Esophagus squamous epithelium (tissue), 5 donors: ENCODE results near the gene MCRS1. TPM values are rescaled to one million over a fixed set of nuclear protein-coding genes. Genes with fewer than 3 reads are reported as not detected.

Source experiments
- DNase-seq: peaks from one replicate; lab custom pipeline; 2025; lab: John Stamatoyannopoulos, UW
- H3K27ac ChIP-seq, 4 donors: fragments of 200-600 bp; sonication (generic); one replicate each; pipeline ENCODE4 v1.5.1; 2016 to 2019; ENCODE audit warnings: mild to moderate bottlenecking in 1 of 4
- H3K27me3 ChIP-seq, 4 donors: fragments of 200-600 bp; sonication (generic); 1 replicate in 3 of 4; 2 replicates in 1 of 4; pipeline versions ENCODE4 v1.5.1 to v1.6.0; 2017 to 2021; ENCODE audit warnings: antibody characterized with exemption in 1 of 4
- H3K36me3 ChIP-seq, 3 donors: fragments of 200-600 bp; sonication (generic); one replicate each; pipeline ENCODE4 v1.5.1; 2016 to 2019
- H3K4me1 ChIP-seq, 3 donors: fragments of 200-600 bp; sonication (generic); one replicate each; pipeline ENCODE4 v1.5.1; 2017 to 2019
- H3K4me3 ChIP-seq, 4 donors: fragments of 200-600 bp; sonication (generic); 1 replicate in 3 of 4; 2 replicates in 1 of 4; pipeline ENCODE4 v1.5.1; 2016 to 2019; ENCODE audit warnings: mild to moderate bottlenecking in 2 of 4, moderate library complexity in 1 of 4
- H3K9me3 ChIP-seq, 3 donors: fragments of 200-600 bp; sonication (generic); one replicate each; pipeline ENCODE4 v1.5.1; 2016 to 2019
- CTCF ChIP-seq, 6 experiments: fragments of 450-650 bp in 4 of 6; fragments of 200-600 bp in 2 of 6; sonication (generic) in 2 of 6; IDR thresholded peaks; one replicate each; pipeline ENCODE4 v1.5.1; 2016 to 2019; ENCODE audit warnings: antibody characterized with exemption in 6 of 6, mild to moderate bottlenecking in 4 of 6, moderate library complexity in 4 of 6
- POLR2A ChIP-seq, 4 donors: fragments of 450-650 bp; IDR thresholded peaks; one replicate each; pipeline ENCODE4 v1.6.1; 2017; ENCODE audit warnings: antibody characterized with exemption in 4 of 4, mild to moderate bottlenecking in 4 of 4, moderate library complexity in 3 of 4
- WGBS, 2 donors: methylation state at CpG; one replicate each; pipeline ENCODE4 v1.1.5; 2018; 5-methylcytosine and 5-hydroxymethylcytosine counted together
- intact Hi-C: fragments of 100-400 bp; cut with DNase I; formaldehyde crosslinking; loops from one replicate; pipeline ENCODE4 v1.15.0; 2022
- total RNA-seq, 4 donors: library from RNA; depleted of rRNA; stranded (reverse); fragments of >200 nt; gene quantifications; one replicate each; pipeline ENCODE4 v1.1.0, GENCODE V29; 2016
- donor health status: DM: yes; HTN: yes; CAD: no.

Gene MCRS1
- total RNA-seq, 4 donors from 2014 or later, result 38.8 to 54.2 (median 45.0) TPM

GRCh38 chr12:49548481-49548821, 19.5 kb downstream of the MCRS1 start:
- intact Hi-C loops, result no loop called here
- TF ChIP-seq CTCF (IDR thresholded peaks at IDR 0.05) (no peak), POLR2A (IDR thresholded peaks at IDR 0.05) (no peak)
- no peaks in the 10 kb centered on the region for H3K36me3 ChIP-seq
- H3K4me3 ChIP-seq, result peak overlapping the region in 3 of 4 donors; percentile 21 to 61 (median 36)
- H3K4me1 ChIP-seq, result peaks cover 15 to 28% (median 18%) of the 10 kb centered on the region in 3 donors
- no peak for DNase-seq
- 32 to 47% methylated on average over 5 of the region's 8 CpGs for WGBS, 2 donors
- H3K9me3 ChIP-seq, result no peaks in the 10 kb centered on the region
- no peak overlapping the region for H3K27ac ChIP-seq
- peaks cover 0 to 77% (median 15%) of the 10 kb centered on the region in 4 donors for H3K27me3 ChIP-seq

DNA sequence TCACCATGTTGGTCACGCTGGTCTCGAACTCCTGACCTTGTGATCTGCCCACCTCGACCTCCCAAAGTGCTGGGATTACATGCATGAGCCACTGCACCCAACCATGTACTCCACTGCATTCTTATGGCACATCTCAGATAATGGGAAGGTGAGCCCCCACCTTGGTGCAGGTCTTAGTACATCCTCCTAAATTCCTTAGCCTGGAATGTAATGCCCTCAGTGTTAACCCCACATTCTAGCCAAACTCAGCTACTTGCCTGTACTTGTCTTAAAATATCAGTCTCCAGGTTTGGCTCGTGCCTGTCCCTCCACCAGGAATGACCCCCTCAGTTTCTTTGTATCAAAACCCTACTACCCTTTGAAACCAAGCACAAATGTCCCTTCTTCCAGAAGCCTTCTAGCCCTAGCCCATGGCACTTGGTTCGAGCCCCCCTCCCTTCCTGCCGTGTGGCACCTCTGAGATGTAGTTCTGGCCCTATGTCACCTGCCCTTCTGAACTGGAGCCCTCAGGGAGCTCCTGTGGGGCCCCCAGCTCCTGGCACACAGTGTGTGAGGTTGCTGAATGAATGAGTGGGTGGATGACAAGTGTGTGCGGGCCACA, 20.8 kb downstream of the MCRS1 start:
- no peak for DNase-seq
- peaks cover 15 to 25% (median 18%) of the 10 kb centered on the region in 3 donors for H3K4me1 ChIP-seq
- H3K4me3 ChIP-seq, result no peak overlapping the region
- WGBS, 2 donors, result 62 to 65% methylated on average over 6 to 7 of the region's 7 CpGs
- intact Hi-C loops, result no loop called here
- no peaks in the 10 kb centered on the region for H3K9me3 ChIP-seq
- no peak overlapping the region for H3K27ac ChIP-seq
- H3K27me3 ChIP-seq, result peaks cover 0 to 86% (median 15%) of the 10 kb centered on the region in 4 donors
- TF ChIP-seq CTCF (IDR thresholded peaks at IDR 0.05) (no peak), POLR2A (IDR thresholded peaks at IDR 0.05) (no peak)
- H3K36me3 ChIP-seq, result no peaks in the 10 kb centered on the region

DNA sequence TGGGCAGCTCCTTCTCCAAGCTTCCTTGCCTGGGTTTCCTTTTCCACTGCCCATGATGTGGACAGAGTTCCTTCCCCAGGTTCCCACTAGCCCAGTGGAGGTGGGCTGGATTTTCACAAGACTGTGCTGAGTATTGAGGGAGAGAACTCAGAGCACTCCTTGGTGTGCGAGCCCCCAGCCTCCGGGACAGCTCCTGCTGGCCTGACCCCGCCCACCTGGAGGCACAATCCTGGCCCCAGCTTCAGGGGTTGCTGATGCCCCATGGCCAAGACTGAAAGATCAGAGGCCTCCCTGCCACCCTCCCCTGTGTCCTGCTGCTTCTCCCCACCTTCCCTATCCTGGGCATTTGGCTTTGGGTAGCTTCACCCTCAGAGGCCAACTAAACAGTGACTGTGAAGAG, 21.5 kb downstream of the MCRS1 start:
- no peaks in the 10 kb centered on the region for H3K36me3 ChIP-seq
- no CpG with 5 or more reads among the region's 3 CpGs for WGBS, 2 donors
- H3K4me1 ChIP-seq, result peaks cover 12 to 18% (median 15%) of the 10 kb centered on the region in 3 donors
- no peak for TF ChIP-seq CTCF (IDR thresholded peaks at IDR 0.05)
- TF ChIP-seq POLR2A (IDR thresholded peaks at IDR 0.05), result no peak
- peaks cover 0 to 86% (median 15%) of the 10 kb centered on the region in 4 donors for H3K27me3 ChIP-seq
- no peak for DNase-seq
- intact Hi-C loops, result no loop called here
- no peak overlapping the region for H3K27ac ChIP-seq
- H3K4me3 ChIP-seq, result no peak overlapping the region
- no peaks in the 10 kb centered on the region for H3K9me3 ChIP-seq

DNA sequence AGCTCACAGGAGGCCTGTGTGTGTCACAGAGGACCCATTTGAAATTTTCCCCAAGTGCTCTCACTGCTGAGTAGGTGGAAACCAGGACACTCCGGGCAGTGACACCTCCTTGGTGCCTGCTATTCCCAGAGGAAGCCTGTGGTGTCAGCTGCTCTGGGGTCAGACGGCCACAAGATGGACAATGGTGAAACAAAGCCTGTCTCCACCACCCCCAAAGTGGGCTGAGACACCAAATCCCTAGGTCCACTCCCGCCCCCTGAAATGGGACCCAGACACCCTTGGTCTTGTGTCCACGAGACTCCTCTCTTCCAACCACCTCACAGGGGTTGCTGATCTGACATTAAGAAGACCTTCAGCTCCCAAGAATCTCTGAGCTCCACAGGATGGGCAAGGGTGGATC, 22.1 kb downstream of the MCRS1 start:
- WGBS, 2 donors, result 76 to 83% methylated on average over 3 to 4 of the region's 4 CpGs
- Histone ChIP-seq H3K27ac (no peak overlapping the region), H3K4me1 (peaks cover 12 to 18% (median 15%) of the 10 kb centered on the region in 3 donors), H3K27me3 (peaks cover 0 to 87% (median 15%) of the 10 kb centered on the region in 4 donors), H3K4me3 (no peak overlapping the region), H3K36me3 (no peaks in the 10 kb centered on the region), H3K9me3 (no peaks in the 10 kb centered on the region)
- intact Hi-C loops, result no loop called here
- TF ChIP-seq POLR2A (IDR thresholded peaks at IDR 0.05) (no peak), CTCF (IDR thresholded peaks at IDR 0.05) (no peak)
- no peak for DNase-seq

- DNase-seq, result no peak
- intact Hi-C loops, result no loop called here
- TF ChIP-seq CTCF (IDR thresholded peaks at IDR 0.05) (no peak), POLR2A (IDR thresholded peaks at IDR 0.05) (no peak)
- H3K27me3 ChIP-seq, result peaks cover 11 to 87% (median 19%) of the 10 kb centered on the region in 4 donors
- no peaks in the 10 kb centered on the region for H3K9me3 ChIP-seq
- peaks cover 12 to 28% (median 16%) of the 10 kb centered on the region in 3 donors for H3K4me1 ChIP-seq
- no peaks in the 10 kb centered on the region for H3K36me3 ChIP-seq
- 49 to 57% methylated on average over 15 to 16 of the region's 39 CpGs for whole genome bisulfite sequencing, 2 donors
- no peak overlapping the region for H3K27ac ChIP-seq
- no peak overlapping the region for H3K4me3 ChIP-seq
Observed at GRCh38 chr12:49543914-49544815, 23.8 kb downstream of the MCRS1 start.
